Left hindlimb (tissue), 1 donor: Measurements from ENCODE around the gene FAF2.
"Not testable (repeated sequence)": the region's sequence is repeated elsewhere in the genome, so short reads cannot be mapped to it uniquely, and the experiment has no call there.

ENCODE experiments used
- DNase-seq: peaks from one replicate; pipeline ENCODE4 v3.0.0-alpha.2; 2018

Gene FAF2

GRCh38 chr5:176461349-176461748 is 13.2 kb downstream of the FAF2 start:
- DNase-seq, result no peak

GRCh38 chr5:176463113-176463764 is 15.1 kb downstream of the FAF2 start:
- no peak for DNase-seq

- no peak for DNase-seq
These were observed 18.2 kb downstream of the FAF2 start for GRCh38 chr5:176466245-176466871.

- no peak for DNase-seq
These were observed 21.1 kb downstream of the FAF2 start for GRCh38 chr5:176469296-176469695.

- no peak for DNase-seq
These were observed 22.4 kb downstream of the FAF2 start for GRCh38 chr5:176470539-176470938.

- no peak for DNase-seq
These were observed 22.9 kb downstream of the FAF2 start for GRCh38 chr5:176471098-176471497.

GRCh38 chr5:176473335-176474006 is 25.3 kb downstream of the FAF2 start:
- no peak for DNase-seq

- no peak for DNase-seq
These were observed 26.3 kb downstream of the FAF2 start for GRCh38 chr5:176474476-176474875.

GRCh38 chr5:176481711-176482110 is 33.5 kb downstream of the FAF2 start:
- no peak for DNase-seq

- no peak for DNase-seq
These were observed 37.0 kb downstream of the FAF2 start for GRCh38 chr5:176485176-176485575.

GRCh38 chr5:176486189-176486757 is 38.1 kb downstream of the FAF2 start:
- DNase-seq, result no peak

- DNase-seq, result not testable (repeated sequence)
These were observed 39.0 kb downstream of the FAF2 start for GRCh38 chr5:176487160-176487559.

- no peak for DNase-seq
These were observed 40.9 kb downstream of the FAF2 start for GRCh38 chr5:176489077-176489476.

- no peak for DNase-seq
These were observed 42.1 kb downstream of the FAF2 start for GRCh38 chr5:176490301-176490700.

- DNase-seq, result no peak
These were observed 42.9 kb downstream of the FAF2 start for GRCh38 chr5:176491101-176491502.

GRCh38 chr5:176491901-176492300 is 43.7 kb downstream of the FAF2 start:
- no peak for DNase-seq

- no peak for DNase-seq
These were observed 44.2 kb downstream of the FAF2 start for GRCh38 chr5:176492431-176492830.

- DNase-seq, result no peak
These were observed 49.7 kb downstream of the FAF2 start for GRCh38 chr5:176497852-176498251.

- no peak for DNase-seq
These were observed 51.1 kb downstream of the FAF2 start for GRCh38 chr5:176499273-176499672.

GRCh38 chr5:176500511-176500910 is 52.3 kb downstream of the FAF2 start:
- DNase-seq, result no peak

- no peak for DNase-seq
These were observed 53.1 kb downstream of the FAF2 start for GRCh38 chr5:176501333-176501732.

- DNase-seq, result no peak
These were observed 55.3 kb downstream of the FAF2 start for GRCh38 chr5:176503496-176503895.

- DNase-seq, result no peak
These were observed 59.7 kb downstream of the FAF2 start for GRCh38 chr5:176507911-176508310.

- DNase-seq, result no peak
These were observed 60.4 kb downstream of the FAF2 start for GRCh38 chr5:176508603-176509002.
